SKM-1 (cell line): Measurements from ENCODE around the gene PYURF.
A peak's percentile ranks its signal among the peaks of the same experiment; 100 is the strongest.
"Not testable (repeated sequence)": the region's sequence is repeated elsewhere in the genome, so short reads cannot be mapped to it uniquely, and the experiment has no call there.

Experiments
- DNase-seq: peaks from one replicate; lab custom pipeline; 2025; ENCODE audit not compliant: unreplicated experiment; lab: John Stamatoyannopoulos, UW

Gene PYURF

DNA sequence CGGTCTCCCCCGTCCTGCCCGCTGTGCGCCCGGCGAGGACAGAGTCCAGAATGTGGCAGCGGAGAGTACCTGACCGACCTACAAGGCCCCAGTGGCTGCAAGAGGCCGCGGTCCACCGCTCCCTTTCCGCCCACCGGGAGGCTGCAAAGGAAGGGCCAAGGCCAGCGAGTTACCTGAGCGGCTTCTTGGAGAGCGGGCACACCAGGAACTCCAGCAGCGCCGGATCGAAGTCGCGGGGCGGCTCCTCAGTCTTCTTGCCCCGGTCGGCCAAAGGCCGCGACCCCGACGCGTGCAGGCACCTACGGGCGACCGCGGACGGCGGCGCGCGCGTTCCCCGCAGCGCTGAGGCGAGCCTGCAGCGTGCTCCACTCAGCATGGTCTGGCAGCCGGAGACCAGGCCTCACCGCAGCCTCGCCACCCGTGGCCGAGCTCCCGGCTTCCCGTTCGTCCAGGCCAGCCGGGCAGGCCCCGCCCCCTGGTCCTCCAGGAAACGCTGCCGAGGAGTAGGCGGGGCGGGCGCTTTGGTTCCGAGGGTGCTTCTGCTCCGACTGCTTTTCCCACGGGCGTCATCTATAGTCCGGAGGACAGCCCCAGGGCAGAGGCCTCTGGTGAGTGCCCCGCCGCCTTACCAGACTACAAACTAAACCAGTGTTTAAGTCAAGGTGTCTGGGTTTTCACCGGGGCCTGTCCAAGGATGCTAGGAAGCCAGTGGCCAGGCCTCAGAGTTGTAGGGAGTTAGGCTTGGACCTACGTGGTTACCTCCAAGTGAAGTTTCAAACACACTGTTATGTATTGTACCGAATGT, at the start of gene PYURF:
Gene PYURF, minus strand, starts transcription at position 452 of the 805 bp plus-strand sequence. Its CDS starts 76 bp downstream, at position 376.
- peak; percentile 68 for DNase-seq

GRCh38 chr4:88570001-88570400, 46.4 kb upstream of the PYURF start:
- DNase-seq = no peak

DNA sequence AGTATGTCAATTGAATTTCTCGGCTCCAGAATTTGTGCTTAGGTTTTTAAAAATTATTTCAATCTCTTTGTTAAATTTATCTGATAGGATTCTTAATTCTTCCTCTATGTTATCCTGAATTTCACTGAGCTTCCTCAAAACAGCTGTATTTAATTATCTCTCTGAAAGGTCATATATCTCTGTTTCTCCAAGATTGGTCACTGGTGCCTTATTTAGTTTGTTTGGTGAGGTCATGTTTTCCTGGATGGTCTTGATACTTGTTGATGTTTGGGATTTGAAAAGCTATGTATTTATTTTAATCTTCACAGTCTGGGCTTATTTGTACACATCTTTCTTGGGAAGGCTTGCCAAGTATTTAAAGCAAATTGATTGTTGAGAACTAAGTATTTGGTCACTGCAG, 44.0 kb upstream of the PYURF start:
- no peak for DNase-seq

GRCh38 chr4:88549815-88550214, 26.2 kb upstream of the PYURF start:
- DNase-seq = no peak

DNA sequence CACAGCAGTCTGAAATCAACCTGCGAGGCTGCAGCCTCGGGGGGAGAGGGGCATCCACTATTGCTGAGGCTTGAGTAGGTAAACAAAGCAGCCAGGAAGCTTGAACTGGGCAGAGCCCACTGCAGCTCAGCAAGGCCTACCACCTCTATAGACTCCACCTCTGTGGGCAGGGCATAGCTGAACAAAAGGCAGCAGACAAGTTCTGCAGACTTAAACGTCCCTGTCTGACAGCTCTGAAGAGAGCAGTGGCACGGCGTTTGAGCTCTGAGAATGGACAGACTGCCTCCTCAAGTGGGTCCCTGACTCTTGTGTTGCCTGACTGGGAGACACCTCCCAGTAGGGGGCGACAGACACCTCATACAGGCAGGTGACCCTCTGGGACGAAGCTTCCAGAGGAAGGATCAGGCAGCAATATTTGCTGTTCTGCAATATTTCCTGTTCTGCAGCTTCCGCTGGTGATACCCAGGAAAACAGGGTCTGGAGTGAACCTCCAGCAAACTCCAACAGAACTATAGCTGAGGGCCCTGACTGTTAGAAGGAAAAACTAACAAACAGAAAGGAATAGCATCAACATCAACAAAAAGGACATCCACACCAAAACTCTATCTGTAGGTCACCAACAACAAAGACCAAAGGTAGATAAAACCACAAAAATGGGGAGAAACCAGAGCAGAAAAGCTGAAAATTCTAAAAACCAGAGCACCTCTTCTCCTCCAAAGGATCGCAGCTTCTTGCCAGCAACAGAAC, 15.9 kb upstream of the PYURF start:
- not testable (repeated sequence) for DNase-seq

DNA sequence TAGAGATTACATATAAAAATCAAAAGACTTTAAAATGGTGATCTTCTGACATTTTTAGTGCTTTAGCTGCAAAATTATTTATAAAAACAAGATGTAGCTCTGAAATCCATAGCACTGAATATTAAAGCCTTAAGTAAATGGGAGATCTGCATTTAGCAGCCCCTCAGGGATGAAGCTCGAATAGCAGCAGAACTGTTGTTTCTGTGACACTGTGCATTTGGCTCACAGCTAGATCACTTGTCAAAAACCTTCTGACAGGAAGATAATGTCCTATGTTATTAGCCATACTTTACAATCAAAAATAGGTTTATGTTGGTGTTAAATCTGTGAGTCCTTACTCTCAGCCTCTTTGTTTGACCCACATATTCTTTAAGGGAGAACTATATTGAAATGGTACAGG, 14.1 kb upstream of the PYURF start:
- DNase-seq = no peak

GRCh38 chr4:88535090-88535755, 11.6 kb upstream of the PYURF start:
- no peak for DNase-seq

DNA sequence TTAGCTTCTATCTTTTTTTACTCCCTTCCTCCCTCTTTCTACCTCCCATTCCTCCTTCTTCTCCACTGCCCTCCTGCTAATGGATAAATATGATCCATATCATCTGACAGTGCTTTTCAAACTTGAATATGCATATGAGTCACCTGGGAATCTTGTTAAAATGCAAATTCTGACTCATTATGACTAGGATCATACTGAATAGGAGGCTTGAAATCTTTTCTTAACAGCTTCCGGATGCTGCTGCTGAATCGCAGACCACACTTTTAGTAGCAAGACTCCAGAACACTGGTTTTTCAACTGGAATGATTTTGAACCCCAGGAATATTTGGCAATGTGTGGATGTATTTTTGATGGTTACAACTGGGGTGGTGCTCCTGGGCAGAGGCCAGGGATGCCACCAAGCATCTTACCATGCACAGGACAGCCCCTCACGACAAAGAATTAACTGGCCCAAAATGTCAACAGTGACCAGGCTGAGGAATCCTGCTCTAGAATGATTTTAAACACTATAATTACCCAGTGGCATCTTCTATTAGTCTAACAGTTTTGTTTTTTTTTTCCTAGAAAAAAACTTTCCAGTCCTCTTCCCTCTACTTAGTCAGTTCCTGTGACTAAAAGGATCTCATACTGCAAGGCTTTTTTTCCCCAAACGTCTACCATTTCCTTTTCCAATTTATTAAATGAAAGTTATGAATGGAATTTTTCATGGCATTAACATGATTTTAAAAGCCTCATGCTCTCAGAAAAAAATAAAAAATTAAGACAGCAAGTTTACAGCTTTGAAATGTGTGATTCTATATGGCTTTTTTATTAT, 10.6 kb upstream of the PYURF start:
- DNase-seq = no peak

DNA sequence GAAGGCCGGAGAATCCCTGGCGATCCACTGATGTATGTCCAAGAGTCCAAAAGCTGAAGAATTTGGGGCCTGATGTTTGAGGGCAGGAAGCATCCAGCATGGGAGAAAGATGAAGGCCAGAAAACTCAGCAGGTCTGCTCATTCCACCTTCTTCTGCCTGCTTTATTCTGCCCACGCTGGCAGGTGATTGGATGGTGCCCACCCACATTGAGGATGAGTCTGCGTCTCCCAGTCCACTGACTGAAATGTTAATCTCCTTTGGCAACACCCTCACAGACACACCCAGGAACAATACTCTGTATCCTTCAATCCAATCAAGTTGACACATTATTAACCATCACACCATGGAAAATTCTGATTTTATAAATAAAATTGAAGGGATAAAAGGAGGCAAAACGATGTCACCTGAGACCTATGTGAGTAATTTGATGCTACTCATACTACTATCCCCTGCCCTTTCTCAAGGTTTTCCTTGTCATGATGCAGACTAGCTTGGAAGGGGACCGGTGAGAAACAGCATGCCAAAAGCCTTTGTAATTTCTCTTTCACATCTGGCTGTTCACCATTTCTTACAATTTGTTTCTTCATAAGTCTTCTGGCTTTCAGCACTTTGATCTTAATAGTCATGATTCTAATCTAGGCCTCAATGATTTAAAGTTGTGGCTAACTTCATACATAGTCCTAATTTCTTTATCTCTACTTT, 9.7 kb upstream of the PYURF start:
- no peak for DNase-seq

DNA sequence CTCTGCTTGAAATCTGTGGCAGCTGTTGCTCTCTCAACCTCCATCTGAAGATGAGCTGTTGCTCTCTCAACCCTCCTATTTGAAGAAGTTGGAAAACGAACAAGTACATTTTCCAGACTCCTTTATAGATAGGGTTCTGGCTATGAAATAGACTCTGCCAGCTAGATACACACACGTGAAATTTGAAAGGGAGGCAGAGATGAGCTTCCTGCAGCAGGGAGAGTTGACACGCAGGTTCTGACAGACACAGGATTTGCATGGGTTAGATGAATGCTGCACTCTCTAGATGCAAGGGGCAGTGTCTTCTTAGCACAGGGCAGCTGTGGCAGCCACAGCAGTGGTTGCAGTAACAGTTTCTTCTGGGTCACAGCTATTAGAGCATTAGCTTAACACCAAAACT, 8.0 kb upstream of the PYURF start:
- no peak for DNase-seq

DNA sequence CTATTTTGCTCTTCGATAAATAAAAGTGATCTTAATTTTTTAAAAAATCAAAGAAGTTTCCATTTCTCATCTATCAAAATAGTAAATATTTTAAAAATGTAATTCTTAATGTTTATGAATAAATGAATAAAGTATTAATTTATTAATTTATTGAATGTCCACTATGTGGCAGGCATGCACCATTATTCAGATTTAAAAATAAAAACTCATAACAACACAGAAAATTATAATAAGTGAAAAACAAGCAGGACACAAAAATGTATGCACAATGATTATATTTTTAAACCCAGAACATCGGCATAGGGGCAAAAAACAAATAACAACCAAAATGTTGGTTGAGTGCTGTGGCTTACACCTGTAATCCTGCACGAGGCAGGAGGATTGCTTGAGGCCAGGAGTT, 5.3 kb upstream of the PYURF start:
- DNase-seq = no peak

GRCh38 chr4:88527787-88528186, 4.2 kb upstream of the PYURF start:
- no peak for DNase-seq

- DNase-seq = no peak
Observed at GRCh38 chr4:88526221-88526815, 2.7 kb upstream of the PYURF start.

DNA sequence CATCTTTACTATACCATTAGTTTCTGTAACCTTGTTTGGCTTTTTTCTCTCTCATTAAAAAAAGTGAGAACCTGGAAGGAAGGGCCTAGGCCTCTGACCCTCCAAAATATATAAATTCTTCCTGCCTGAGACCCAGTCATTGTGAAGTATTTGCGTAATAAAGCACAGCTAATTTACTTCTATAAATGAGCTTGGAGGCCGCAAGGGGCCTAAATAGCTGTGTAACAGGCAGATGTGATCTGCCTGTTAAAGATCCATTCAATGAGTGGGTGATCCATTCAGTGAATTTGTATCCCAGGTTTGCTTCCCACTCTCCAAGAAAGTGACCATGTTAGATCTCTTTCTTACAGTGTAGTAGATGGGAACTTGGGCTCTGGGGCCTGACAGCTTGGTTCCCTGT, 595 bp upstream of the PYURF start:
- no peak for DNase-seq

DNA sequence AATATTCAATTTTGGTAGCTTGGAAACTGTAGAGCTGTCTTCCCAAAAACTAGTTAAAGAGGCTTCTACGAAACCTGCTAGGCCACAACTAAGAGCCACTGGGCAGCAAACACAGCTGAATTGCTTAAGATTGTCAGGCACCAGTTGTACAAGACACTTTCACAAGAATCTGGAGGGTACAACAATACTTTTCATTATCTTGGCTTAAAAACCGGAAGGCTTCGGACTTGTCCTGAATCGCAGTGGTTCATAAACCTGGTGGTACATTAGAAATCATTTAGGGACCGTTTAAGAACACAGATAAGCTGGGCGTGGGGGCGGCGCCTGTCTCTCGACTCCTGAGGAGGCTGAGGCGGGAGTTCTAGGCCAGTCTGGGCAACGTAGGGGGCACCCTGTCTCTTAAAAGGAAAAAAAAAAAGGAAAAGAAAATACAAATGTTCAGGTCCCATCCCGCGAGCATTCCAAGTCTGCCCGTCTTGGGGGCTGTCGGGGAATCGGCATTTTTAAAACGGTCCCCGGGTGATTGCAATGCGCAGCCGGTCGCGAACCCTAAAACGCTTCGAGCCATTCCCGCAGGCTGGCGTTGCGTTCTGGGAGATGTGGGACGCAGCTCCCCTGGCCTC, 763 bp downstream of the PYURF start:
- no peak for DNase-seq

GRCh38 chr4:88518911-88519310, 4.7 kb downstream of the PYURF start:
- no peak for DNase-seq

- DNase-seq = no peak
Observed at GRCh38 chr4:88517825-88518224, 5.8 kb downstream of the PYURF start.

GRCh38 chr4:88516746-88517145, 6.8 kb downstream of the PYURF start:
- DNase-seq = no peak
